Inflammatory macrophage treated with lipopolysaccharide for 1 hour (primary cell): ENCODE data around the gene MED8.

Source experiments
- DNase-seq, 2 donors: peaks; one replicate each; pipeline ENCODE4 v3.0.0-alpha.2; 2020 to 2022

The MED8 gene, protein sequence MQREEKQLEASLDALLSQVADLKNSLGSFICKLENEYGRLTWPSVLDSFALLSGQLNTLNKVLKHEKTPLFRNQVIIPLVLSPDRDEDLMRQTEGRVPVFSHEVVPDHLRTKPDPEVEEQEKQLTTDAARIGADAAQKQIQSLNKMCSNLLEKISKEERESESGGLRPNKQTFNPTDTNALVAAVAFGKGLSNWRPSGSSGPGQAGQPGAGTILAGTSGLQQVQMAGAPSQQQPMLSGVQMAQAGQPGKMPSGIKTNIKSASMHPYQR

DNA sequence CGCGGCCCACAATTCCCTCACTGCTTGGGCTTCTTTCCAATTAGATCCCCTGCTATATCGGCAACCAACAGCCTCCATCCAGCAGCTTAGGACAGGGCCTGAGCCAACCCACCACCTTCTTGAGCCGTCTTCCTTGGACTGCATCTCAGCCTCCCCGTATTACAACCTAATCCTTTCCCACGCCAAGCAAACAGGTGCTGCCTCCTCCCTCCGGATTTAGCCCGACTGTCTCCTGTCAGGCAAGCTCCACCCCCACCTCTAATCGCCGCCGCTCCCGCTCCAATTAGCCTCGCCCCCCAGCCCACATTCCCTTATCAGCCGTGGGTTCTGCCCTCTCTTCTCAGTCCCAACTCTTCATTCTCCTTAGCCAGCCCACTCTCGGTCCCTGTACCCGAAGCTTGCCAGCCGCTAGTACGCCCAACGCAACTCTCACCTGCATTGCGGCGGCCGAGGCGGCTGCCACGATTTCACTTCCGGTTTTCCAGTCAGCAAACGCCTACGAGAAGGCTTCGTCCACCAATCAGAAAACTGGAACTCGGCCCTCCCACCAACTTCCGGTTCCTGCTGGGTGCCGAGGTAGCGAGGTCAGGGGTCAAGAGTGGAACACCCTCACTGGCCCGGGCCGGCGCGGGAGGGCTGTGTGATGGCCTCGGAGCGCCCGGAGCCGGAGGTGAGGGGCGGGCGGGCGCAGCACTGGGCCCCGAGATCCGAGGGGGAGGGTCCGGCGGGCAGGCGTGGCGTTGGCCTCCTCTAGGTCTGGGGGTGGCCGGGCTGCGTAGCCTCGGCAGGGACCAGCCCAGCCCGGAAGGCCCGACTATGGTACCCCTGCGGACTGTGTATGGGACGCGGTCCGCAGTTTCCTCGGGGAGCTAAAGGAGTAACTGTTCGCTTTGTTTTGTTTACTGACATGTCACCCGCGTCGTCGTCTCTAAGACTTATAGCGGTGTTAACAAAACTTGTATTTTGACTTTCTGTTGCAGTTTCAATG lies at the start of gene MED8, which contains the start of gene SZT2:
Gene MED8, minus strand, starts transcription at position 475 of the 988 bp plus-strand sequence. Its CDS starts 36 bp downstream, at position 439.
Gene SZT2, plus strand, starts transcription at position 574 of the 988 bp plus-strand sequence. Its CDS starts 70 bp downstream, at position 644.
- peak; percentile 93 to 98 for DNase-seq

- DNase-seq = no peak
Measured at GRCh38 chr1:43438953-43439581, 49.5 kb upstream of the MED8 start.

DNA sequence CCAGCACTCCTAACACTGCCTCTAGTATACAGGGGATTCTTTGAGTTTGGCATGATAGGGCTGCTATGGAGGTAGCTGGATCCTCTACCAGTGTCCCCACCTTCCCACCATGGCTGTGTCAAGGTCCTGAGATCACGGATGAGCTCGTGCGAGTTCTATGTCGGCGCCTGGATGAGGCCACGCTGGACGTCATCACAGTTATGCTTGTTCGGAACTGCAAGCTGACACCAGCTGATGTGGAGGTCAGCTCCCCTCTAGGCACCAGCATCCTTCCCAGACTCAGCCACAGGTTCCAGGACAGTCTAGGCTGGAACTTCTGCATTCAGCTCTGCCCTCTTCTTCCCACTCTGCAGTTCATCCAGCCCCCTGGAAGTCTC lies 49.0 kb upstream of the MED8 start:
- no peak for DNase-seq

DNA sequence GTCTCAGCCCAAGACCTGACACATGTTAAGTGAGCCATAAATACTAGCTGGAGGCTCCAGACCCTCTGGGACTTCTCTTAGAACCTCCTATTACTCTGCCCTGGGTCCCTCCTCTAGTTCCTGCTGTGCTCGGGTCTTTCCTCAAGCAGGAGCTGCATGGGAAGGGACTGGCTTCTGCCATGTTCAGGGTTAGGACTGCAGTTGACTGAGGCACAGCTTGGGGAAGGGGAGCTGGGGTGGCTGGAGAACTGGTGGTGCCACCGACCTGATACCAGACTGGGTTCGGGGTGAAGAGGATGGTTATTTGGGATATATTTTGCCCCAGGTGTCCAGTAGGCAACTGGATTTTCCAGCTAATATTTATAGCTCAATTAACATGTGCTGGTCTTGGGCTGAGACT lies 48.4 kb upstream of the MED8 start:
- DNase-seq = no peak

DNA sequence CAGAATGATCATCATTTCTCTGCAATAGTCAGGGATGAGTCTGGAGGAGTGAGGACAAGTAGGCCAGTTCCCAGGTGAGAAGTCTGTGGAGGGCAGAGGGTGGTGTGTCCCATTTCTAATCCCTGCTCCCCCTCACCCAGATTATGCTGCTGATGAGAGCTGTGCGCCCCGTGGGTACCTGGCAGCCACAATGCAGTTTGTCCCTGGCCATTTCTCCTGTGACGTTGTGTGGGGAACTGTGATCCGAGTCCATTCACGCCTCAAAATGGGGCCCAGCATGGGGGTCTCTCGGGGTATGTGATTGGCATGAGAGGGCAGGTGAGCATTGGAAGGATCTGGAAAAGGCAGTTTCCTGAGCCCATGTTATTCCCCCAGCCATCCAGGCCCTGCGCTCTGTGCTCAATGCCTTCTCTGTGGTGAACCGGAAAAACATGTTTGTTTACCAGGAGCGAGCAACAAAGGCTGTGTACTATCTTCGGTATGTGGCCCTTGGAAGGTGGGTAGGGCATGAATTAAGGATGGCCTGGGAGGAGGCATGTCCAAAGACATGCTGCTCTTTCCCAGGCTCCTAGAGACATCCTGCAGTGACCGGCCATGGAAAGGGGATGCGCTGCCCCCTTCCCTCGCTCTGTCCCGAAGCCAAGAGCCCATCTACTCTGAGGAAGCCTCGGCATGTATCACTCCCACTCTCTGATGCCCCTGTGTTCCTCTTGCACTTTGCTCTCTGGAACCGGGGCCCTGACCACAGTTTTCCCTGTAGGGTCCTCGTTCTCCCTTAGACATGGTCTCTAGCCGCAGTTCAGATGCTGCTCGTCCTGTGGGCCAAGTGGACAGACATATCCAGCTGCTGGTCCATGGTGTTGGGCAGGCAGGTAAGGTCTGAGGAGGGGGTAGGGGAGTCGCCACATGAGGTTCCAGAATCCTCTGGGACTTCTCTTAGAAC lies 47.7 kb upstream of the MED8 start:
- no peak for DNase-seq

DNA sequence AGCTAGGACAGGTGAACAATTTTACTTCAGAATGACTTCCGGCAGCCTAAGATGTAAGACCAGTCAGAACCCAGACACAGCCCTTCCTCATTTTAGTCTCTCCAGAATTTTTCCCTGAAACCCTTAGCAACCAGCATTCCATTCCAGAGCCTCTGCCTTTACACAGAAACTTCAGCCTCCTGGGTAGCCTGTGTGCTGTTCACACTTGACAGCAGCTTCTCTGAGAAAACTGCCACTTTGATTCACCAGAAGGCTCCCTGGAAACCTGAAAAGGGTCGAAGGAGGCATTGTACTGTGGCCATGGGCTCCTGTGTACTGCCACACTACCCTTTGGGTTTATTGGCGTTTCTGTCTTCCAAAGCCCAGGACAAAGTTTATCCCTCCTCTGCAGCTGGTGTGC lies 46.8 kb upstream of the MED8 start:
- DNase-seq = no peak

GRCh38 chr1:43435146-43436145 lies 45.8 kb upstream of the MED8 start:
- no peak for DNase-seq

GRCh38 chr1:43434256-43434655 lies 44.7 kb upstream of the MED8 start:
- DNase-seq = no peak

DNA sequence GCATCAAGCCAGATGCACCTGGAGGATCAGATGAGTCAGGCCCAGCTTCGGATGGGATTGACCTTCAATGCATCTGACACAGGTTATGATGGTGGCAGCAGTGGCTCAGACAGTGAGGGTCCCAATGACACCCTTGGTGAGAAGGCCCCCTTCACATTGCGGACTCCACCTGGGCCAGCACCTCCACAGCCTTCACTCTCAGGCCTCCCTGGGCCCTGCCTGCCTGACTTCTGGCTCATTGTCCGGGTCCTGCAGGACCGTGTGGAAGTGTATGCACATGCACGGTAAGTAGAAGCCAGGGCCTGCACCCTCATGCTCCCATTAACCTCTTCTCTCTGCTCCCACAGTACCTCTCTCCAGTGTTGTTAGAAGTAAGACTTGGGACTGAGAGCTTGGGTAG lies 43.3 kb upstream of the MED8 start:
- no peak for DNase-seq

DNA sequence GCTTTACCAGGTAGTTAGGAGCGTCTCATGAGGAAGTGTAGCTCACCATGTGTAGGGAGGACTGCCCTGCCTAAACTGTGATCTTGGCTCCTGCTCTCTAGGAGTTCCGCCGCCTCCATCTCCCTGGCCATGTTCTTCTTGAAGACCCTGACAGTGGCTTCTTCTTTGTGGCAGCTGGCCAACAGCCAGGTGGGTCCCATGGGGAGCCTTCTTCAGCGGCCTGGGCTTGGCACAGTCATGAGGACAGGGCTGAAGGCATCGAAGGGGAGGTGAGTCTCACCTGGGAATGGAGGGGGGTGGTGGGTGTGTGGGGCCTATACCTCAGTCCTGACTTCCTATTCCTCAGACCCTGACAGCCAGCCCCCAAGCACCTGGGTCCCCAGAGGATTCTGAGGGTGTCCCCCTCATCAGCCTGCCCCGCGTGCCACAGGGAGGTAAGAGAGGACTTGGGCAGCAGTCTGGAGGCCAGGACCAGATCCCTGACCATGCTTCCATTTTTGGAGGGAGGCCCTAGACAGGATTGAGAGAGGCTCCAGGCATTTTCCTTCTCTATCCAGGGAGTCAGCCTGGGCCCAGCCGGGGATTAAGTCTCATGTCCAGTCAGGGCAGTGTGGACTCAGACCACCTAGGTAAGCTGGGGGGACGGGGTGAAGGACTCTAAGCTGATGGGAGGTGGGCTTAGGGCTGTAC lies 42.7 kb upstream of the MED8 start:
- no peak for DNase-seq

DNA sequence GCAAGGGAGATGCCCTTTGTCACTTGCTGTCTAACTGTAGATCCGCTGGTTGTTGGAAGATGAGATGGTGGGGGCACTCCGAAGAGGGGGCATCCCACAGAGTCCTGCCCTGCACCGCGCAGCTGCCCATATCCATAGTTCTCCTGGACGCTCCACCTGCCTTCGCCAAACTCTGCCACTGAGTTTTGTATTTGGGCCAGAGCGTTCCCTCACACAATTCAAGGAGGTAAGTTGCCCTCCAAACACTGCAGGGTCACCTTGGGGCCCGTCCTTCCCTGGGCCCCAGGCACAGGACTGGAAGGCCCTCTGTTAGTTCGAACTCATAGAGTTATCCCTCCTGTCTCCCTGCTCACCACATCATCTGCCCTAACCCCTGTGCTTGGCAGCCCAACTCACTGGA lies 42.1 kb upstream of the MED8 start:
- no peak for DNase-seq

DNA sequence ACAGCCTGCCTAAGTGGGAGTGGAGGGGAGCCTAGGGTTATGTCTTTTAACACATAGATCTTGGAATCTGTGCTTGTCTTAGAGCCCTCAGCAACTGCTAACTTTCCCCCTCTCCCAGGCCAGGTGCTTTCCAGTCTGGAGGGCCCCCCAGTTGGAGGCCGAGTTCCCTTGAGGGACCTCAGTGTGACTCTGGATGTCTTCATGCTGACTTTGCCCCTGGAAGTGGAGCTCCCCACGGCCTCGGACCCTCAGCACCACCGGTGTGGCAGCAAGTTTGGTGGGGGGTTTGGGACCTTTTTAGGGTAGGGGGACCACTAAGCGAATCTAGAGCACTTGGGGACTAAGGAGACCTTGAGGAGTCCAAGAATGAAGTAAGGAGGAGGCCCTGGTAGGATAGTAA lies 41.2 kb upstream of the MED8 start:
- no peak for DNase-seq

GRCh38 chr1:43427941-43428340 lies 38.3 kb upstream of the MED8 start:
- DNase-seq = no peak

- no peak for DNase-seq
Measured at GRCh38 chr1:43427524-43427923, 37.9 kb upstream of the MED8 start.

GRCh38 chr1:43426221-43426620 lies 36.6 kb upstream of the MED8 start:
- DNase-seq = no peak

DNA sequence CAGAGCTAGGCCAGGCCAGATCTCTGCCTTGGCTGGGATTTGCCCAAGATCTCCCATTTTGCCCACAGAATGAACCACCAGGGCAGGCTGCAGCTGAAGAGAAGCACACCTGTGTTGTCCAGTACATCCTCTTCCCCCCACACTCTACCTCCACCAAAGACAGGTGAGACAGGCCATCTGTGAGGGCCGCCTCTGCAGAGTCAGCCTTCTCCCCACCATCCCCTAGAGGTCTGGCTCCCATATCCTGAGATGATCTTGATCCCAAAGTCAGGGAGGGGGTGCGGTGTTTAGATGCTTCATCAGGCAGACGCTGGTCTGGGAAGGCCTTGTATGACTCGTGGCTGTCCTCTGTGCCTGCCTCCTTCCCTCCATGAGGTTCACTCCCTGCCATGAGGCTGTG lies 35.4 kb upstream of the MED8 start:
- no peak for DNase-seq

DNA sequence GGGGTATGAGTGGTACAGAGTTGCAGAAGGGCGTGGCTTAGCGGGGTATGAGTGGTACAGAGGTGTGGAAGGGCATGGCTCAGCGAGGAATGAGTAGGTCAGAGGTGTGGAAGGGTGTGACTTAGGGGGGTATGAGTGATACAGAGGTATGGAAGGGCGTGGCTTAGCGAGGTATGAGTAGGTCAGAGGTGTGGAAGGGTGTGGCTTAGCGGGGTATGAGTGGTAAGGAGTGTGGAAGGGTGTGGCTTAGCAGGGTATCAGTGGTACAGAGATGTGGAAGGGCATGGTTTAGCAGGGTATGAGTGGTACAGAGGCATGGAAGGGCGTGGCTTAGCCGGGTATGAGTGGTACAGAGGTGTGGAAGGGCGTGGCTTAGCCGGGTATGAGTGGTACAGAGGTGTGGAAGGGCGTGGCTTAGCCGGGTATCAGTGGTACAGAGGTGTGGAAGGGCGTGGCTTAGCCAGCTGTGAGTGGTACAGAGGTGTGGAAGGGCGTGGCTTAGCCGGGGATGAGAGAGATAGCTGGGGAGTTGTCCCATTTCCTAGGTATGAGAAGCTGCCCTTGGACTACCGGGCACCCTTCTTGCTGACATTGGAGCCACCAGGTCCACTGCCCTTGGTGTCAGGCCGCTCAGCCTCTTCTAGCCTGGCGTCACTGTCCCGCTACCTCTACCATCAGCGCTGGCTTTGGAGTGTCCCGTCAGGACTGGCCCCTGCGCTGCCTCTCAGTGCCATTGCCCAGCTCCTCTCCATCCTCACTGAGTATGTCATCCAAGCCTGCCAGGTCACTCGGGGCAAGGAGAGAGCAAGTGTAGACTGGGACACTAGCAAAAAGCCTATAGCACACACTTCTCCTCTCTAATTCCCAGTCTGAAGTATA lies 34.3 kb upstream of the MED8 start:
- DNase-seq = no peak

DNA sequence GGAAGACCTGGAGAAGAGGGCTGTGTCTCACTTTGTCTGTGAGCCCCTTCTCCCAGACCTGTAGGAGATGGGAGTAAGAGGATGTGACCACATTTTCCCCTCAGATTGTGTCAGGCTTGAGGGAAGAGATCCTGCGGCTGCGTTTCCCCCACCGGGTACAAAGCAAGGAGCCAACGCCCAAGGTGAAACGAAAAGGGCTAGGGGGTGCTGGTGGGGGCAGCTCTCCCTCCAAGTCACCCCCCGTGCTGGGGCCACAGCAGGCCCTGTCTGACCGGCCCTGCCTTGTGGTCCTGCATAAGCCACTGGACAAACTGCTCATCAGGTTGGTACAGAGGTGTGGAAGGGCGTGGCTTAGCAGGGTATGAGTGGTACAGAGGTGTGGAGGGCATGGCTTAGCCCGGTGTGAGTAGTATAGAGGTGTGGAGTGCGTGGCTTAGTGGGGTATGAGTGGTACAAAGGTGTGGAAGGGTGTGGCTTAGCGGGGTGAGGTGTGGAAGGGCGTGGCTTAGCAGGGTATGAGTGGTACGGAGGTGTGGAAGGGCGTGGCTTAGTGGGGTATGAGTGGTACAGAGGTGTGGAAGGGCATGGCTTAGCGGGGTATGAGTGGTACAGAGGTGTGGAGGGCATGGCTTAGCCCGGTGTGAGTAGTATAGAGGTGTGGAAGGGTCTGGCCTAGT lies 33.5 kb upstream of the MED8 start:
- no peak for DNase-seq
